GM18511 (cell line): ENCODE results near the gene PPP1R26.
"Not testable (repeated sequence)": the region's sequence is repeated elsewhere in the genome, so short reads cannot be mapped to it uniquely, and the experiment has no call there.

Source experiments
- ATAC-seq: cut with Tn5 transposase; IDR thresholded peaks from one replicate; pipeline ENCODE4 v1.9.1; 2021; ENCODE audit warnings: mild to moderate bottlenecking, moderate library complexity; ENCODE audit not compliant: unreplicated experiment

PPP1R26 gene

DNA sequence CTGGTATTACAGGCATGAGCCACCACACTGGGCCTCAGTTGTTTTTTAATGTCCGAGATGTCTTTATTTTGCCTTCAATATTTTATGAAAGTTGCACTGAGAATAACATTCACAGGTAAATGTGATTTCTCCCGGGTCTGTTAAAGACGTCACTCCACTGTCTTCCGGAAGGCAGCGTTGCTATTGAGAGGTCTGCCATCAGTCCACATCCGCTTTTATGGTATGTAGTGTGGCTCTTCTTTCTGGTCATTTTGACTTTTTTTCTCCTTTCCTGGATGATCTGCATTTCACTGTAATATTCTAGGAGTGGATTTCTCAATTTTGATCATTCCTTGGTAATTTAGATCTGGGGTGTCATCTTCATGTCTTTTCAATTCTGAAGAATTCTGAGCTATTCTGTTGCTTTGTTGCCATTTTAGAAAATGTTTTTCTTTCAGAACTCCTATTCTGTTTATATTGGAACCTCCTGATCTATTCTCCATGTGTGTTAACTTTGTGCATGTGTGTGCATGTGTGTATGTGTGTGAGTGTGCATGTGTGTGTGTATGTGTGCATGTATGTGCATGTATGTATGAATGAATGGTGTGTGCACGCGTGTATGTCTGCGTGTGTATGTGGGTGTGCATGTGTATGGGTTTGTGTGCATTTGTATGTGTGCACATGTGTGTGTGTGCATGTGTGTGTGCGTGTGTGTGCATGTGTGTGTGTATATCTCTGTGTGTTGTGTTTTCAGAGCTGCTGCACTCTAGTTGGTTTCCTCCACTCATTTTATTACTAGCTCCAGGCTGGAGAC, 39.8 kb downstream of the PPP1R26 start:
- ATAC-seq, result no peak

DNA sequence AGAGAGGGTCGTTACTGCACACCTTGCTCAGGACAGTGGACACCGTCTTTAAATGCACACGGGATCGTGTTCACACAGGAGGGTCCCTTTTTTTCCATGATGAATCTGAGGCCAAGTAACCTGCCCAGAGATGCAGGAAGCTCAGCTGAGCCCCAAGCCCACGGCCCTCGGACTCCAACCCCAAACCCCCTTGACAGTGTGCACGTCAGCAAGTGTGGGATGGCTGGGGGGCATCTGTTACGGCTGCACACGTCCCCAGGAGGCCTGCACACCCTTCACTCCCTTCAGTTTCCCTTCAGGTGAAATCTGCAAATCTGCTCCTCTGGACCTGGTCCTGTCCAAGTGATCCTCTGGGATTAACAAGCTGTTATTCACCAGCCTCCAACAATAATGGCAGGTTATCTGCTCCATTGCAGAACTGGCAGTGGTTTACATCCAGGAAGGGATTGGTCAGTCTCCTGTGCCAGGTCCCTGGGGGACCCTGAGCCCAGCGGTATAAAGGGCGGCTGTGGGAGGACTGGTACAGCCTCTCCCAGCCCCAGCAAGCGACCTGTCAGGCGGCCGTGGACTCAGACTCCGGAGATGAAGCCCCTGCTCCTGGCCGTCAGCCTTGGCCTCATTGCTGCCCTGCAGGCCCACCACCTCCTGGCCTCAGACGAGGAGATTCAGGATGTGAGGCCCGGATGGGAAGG, 41.5 kb downstream of the PPP1R26 start, which contains the start of gene LCN1:
Gene LCN1, plus strand, starts transcription at position 525 of the 692 bp plus-strand sequence. Its CDS starts 58 bp downstream, at position 583.
- no peak for ATAC-seq

DNA sequence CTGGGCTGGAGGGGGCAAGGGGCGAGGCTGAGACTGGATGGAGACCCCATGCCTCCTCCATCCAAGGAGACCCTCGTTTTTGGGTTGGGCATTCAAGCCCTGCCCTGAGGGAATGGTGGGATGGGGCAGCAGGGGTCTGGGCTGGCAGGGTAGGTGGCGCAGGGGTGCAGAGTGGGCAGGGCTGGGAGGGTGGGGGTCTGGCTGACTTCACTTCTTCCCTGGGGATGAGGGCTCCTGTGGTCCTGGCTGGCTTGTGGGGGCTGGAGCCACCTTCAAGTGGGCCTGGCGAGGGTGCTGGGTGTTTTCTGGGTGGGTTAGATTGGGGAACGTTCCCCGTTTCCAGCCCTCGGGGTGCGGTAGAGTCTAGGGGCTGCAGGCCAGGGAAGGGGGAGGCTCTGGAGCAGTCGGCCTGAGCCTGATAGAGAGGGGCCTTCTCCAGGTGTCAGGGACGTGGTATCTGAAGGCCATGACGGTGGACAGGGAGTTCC, 42.1 kb downstream of the PPP1R26 start:
- ATAC-seq, result no peak

DNA sequence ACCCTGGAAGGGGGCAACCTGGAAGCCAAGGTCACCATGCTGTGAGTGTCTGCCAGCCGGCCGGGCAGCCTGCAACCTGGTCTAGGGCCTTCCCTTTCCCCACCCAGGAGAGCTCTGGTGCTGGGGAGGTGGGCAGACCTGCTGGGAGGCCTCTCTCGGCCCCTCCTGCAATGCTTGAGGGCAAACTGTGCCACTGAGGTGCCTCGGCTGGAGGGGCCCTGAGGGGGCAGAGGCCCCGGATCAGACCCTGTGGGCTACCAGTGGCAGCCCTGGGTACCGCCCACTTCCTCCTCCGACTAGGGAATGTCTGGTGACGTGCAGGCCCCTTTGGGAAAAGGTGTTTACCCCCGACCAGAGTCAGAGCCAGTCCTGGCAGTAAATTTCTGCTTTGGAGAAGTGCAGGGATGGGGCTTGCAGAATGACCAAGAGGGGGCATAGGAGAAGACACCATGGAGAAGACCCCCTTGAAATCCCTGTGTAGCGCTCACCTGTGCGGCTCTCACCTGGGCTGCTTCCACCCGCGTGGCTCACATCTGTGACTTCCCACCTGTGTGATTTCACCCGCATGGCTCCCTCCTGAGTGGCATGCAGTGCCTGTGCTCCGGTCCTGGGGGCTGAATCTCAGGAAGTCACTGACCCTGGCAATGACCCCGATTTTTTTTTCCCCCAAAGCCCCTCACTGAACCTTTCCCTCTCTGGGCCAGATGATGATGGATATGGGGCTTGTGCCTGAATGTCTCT, 42.7 kb downstream of the PPP1R26 start:
- no peak for ATAC-seq

DNA sequence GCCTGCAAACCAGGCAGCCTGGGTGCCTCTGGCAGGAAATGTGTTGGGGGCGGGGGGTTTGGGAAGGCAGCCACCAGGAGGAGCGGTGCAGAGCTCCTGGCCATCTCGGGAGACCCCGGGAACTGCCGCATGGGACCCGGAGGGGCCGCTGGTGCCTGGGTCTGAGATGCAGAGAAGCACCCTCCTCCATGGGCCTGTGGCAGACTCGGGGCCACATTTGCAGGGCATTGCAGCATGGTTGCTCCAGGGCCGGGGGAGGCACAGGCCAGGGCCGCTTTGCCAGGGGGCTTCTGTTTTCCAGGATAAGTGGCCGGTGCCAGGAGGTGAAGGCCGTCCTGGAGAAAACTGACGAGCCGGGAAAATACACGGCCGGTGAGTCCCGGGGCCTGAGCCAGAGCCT, 43.3 kb downstream of the PPP1R26 start:
- ATAC-seq, result no peak

DNA sequence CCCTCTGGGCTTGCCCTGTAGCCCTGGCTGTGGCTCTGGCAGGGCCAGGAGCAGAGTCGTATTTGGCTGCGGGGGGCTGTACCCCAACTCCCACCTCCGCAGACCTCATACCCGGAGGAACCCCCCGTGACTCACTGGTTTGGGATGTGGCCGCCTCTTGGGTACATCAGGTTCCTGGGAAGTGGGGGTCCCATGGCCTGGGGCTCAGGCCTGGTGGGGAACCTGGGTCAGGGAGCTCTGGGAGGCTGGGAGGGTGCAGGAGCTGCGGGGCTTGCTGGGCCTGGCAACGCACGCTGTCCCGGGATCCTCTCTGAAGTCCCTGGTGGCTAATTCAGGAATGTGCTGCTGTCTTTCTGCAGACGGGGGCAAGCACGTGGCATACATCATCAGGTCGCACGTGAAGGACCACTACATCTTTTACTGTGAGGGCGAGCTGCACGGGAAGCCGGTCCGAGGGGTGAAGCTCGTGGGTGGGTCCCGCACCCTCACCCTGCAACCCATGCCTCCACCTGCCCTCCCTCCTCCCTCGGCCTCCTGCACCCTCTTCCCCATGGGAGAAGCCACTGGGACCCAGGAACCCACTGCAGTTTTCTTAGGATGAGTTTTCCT, 44.0 kb downstream of the PPP1R26 start:
- no peak for ATAC-seq

DNA sequence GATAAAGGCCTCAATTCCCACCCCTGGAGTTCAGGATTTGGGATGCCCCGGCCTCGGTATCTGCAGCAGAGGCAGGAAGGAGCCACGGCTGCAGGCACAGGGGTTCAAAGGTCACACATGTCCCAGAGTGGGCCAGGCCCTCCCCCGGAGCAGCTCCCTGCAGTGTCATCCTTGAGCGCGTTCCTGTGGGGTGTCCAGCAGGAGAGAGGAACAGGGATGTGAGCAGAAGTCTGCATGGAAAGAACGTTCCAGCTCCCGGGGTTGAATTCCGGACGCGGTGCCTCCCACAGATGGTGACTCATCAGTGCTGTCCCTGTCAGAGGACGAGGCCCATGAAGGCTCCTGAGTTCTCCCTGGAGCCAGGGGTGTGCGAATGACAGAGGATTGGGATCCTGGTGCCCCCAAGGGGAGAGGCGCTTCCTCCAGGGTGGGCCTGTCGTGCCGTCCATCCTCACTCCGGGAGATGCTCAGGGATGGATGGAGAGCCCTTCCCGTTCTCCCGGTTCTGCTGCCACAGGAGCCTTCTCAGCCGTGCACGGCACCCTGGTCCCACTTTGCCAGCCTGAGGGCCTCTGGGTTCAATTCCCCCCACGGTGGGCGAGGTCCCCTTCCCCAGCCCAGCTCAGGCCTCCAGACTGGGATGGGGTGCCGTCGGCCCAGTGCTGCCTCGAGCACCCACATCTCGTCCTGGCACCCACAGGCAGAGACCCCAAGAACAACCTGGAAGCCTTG, 44.7 kb downstream of the PPP1R26 start:
- ATAC-seq, result no peak

DNA sequence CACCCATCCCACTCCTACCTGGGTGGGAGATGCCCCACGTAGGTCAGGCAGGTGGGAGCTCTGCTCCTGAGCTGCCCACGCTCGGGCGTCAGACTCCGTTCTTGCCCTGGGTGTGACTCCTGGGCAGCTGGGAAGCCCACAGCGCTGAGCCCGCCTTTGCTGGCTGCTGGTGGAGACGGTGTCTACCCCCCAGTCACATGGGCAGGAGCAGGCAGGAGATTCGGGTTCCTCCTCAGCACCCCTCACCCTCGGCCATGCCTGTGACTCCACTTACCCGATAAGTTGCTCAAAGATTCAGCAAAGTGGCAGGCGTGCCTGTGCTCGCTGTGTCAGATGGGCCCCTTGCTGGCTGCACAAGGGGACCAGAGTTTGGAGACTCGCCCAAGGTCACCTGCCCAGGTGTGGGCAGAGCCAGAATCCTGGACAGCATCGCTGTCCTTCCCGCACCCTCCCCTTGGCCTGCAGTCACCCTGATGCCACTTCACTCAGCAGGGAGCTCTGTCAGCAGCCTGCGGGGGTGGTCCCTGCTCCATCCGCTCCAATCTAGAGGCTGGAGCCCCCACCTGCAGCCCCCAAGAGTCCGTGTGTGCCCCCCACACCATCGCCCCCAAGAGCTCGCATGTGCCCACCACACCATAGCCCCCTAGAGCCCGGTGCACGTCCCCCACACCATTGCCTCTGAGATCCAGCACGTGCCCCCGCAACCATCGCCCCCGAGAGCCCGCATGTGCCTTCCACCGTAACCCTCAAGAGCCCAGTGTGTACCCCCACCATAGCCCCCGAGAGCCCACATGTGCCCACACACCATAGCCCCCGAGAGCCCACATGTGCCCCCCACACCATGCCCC, 45.9 kb downstream of the PPP1R26 start:
- ATAC-seq, result no peak

DNA sequence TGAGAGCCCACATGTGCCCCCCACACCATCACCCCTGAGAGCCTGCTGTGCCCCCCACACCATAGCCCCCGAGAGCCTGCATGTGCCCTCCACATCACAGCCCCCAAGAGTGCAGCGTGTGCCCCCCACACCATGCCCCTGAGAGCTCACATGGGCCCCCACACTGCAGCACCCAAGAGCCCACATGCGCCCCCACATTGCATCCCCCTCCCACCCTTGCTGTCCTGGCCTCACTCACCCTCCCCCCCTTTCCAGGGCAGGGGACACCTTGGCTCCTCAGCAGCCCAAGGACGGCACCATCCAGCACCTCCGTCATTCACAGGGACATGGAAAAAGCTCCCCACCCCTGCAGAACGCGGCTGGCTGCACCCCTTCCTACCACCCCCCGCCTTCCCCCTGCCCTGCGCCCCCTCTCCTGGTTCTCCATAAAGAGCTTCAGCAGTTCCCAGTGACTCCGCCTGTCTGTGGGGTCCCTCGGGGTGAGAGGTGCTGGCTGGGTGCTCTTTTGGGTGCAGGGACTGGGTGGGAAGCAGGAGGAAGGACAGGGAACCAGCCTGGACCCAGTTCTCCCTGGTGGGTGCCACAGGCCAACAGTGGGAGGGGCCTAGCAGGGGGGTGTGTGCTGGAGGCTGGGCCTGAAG, 46.6 kb downstream of the PPP1R26 start:
- ATAC-seq, result no peak

DNA sequence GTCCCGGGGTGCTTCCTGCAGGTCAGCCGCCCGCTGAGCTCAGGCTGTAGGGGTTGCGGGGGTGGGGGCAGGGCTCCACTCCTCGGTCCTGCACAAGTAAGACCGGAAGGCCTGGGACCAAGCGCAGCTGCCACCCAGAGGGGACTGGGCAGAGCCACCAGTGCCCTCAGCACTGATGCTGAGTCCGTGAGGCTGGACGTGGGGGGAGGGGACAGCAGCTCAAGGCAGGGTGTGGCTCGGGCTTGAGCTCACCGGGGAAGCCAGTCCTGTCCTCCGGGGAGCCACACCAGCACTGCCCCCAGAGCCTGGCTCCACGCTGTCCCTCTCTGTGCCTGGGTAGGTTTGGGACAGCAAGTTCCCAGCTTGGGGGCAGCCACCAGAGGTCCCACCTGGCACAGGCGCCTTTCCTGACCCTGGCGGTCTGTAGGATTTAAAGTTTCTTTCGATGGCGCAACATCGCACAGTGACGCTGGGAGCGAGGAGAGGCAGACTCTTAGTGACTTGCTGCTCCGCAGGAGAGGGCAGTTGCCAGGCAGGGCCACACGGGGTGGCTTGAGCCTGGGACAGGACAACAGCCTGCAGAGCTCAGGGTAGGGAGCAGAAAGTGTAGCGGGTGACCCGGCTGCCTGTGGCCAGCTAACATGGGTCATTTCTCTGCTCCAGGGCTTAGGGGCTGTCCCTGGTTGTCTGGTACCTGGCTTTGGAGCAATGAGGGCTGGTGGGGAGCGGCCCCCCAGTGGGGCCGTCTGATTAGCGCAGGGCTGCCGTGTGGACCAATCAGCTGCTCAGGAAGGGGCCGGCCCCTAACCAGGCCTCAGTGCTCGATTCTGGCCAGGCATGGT, 47.4 kb downstream of the PPP1R26 start:
- no peak for ATAC-seq

DNA sequence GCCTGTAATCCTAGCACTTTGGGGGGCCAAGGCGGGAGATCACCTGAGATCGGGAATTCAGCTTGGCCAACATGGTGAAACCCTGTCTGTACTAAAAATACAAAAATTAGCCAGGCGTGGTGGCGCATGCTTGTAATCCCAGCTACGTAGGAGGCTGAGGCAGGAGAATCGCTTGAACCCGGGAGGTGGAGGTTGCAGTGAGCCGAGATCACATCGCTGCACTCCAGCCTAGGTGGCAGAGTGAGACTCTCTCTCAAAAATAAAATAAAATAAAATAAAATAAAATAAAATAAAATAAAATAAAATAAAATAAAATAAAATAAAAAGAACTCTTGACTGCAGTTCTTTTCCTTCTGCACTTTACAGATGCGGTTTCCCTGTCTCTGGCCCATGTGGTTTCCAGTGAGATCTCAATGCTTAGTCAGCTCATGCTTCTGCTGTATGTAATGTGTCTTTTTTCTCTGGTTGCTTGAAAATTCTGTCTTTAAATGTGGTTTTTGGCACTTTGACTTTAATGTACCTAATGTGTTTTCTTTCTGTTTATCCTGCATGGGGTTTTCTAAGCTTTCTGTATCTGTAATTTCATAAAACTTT, 49.4 kb downstream of the PPP1R26 start:
- ATAC-seq, result not testable (repeated sequence)

DNA sequence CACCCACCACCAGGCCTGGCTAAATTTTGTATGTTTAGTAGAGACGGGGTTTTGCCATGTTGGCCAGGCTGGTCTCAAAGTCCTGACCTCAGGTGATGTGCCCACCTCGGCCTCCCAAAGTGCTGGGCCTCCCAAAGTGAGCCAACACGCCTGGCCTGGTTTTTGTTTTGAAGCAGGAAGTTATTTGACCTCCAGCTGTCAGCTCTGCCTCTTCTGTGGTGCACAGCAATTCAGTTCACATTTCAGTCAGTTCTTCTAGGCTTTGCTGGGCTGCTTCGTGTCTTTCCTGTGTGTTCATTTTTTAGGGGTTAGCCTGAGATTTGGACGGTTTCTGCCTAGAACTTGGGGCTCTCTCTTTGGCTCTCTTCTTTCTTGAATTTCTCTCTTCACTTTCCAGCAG, 50.6 kb downstream of the PPP1R26 start:
- no peak for ATAC-seq

DNA sequence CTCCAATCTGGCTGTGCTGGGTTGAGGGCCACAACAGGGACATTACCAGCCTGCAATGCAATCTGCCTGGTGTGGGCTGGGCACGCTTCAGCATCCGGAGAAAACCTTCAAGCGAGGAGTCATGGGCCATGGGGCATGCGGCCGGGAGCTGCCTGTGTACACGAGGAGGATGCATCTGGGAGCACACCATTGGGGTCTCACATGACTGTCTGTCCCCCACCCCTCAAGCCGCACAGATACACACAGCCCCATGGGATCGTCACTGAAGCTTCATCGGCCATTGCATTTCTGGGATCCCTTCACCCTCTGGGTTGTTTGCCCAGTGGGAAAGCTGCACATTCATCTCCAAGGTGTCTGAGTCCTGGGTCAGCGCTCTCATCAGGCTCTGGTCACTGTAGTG, 51.5 kb downstream of the PPP1R26 start:
- ATAC-seq, result no peak

DNA sequence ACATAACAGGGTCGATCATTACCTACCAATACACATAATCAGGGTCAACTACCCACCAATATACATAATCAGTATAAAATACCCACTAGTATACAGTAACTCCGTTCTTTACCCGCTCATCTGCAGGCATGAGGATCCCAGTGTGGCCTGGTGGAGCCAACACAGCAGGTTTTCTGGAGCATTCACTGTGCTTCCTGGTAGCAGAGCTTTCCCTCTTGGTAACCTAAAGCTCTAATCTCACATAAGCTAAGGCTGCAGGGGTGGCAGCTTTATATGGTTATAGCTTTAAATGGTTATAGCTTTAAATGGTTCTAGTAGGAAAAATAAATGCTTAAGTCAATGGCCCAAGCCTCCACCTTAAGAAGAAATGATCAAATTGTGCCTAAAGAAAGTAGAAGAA, 53.5 kb downstream of the PPP1R26 start:
- ATAC-seq, result no peak

DNA sequence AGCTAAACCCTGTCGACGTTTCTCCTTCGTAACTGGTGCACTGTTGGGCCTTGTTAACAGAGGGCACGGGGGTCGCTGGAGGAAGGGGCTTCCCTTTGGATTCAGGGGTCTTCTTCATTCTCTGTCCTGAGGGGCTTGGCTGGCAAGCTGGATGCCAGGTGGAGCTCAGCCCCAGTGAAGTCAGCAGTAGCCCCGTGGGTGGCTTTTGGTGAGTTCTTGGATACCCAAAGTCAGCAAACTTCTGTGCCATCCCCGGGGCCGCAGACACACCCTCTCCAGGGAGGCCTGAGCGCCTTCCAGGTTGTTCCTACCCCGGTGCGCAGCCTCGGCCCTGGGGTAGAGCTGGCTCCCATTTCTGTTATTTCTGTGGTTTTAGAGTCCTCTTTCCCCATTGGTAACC, 54.1 kb downstream of the PPP1R26 start:
- ATAC-seq, result no peak

DNA sequence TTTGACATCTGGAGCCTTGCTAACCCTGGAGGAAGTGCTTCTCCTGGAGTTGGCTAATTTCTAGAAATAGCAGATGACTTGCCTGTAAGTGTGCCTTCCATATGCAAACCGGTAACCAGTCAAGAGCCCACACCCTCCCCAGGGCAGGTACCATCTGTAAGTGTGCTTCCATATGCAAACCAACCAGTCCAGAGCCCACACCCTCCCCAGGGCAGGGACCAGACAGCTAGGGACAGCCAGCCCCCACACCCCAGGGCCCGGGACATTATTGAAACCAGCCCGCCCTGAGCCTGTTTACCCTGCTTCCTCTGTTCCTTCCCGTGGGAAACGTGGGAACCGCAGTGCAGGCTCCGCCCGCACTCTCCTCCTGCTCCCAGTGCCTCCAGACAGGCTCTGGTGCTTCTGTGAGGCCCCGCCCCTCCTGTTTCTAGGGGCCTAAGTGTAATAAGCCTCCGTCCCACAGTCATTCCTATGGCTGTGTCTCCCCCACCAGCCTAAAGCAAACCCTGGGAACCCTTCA, 54.7 kb downstream of the PPP1R26 start:
- ATAC-seq, result not testable (repeated sequence)

DNA sequence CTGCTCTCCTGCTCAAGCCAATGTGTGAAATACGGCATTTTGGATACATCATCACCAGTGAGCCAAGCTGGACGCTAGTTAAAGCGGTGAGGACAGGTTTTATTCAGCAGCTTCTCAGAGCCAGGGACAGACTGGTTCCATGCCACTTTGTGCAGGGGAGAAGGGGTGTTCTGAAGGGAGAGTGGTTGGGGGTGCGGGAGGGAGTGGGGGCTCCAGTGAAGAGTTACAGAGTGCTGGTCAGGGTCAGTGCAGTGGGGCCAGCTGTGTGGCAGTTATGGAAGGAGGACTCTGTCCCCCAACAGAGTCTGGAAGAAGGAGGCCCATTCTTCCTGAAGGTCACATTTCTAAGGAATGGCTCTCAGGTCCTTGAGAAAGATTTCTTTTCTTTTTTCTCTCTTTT, 55.2 kb downstream of the PPP1R26 start:
- ATAC-seq, result not testable (repeated sequence)
